Caco-2 (cell line): ENCODE data around the gene MED20. TPM values are rescaled to one million over a fixed set of nuclear protein-coding genes. Genes with fewer than 3 reads are reported as not detected.

ENCODE experiments used
- BruUV-seq: library from RNA; stranded (reverse); fragments of 400-500 nt; replicated peaks from 2 replicates; lab custom pipeline; 2021; lab: Mats Ljungman, UMichigan
- CTCF ChIA-PET: fragments of 300-600 bp; sonication (Branson Sonifier 250); formaldehyde crosslinking; loops from one replicate; lab custom pipeline; 2022; ENCODE audit warnings: antibody characterized with exemption; lab: Charles Lee
- POLR2A ChIA-PET: fragments of 300-600 bp; sonication (Branson Sonifier 250); formaldehyde crosslinking; loops from one replicate; lab custom pipeline; 2022; ENCODE audit warnings: antibody characterized with exemption; lab: Charles Lee
- DNase-seq, 2 experiments: peaks; one replicate each; pipeline versions ENCODE4 v3.0.0 to v3.0.0-alpha.2; 2020 to 2022
- H3K27me3 ChIP-seq: replicated peaks from 2 replicates; pipeline ENCODE4 v1.6.0; 2011; ENCODE audit warnings: low read length; ENCODE audit not compliant: control insufficient read depth, insufficient read depth
- H3K36me3 ChIP-seq: 2 replicates; pipeline ENCODE4 v1.5.1; 2011; ENCODE audit warnings: low read length; ENCODE audit not compliant: control insufficient read depth, insufficient read depth
- H3K4me1 ChIP-seq: fragments of 250-450 bp; sonication (Bioruptor Pico); 2 replicates; pipeline ENCODE4 v1.5.1; 2020; ENCODE audit warnings: mild to moderate bottlenecking
- H3K4me3 ChIP-seq: 2 replicates; pipeline ENCODE4 v1.5.1; 2011; ENCODE audit warnings: low read depth, mild to moderate bottlenecking, control low read depth, low read length
- H3K9me3 ChIP-seq: fragments of 250-450 bp; sonication (Bioruptor Pico); 2 replicates; pipeline ENCODE4 v1.5.1; 2020; ENCODE audit warnings: mild to moderate bottlenecking, moderate library complexity
- H3K27ac Mint-ChIP-seq: one replicate; pipeline ENCODE4 v1.8.0; 2022; ENCODE audit warnings: mixed read lengths; ENCODE audit not compliant: unreplicated experiment
- H3K27me3 Mint-ChIP-seq: one replicate; pipeline ENCODE4 v1.8.0; 2022; ENCODE audit warnings: mixed read lengths; ENCODE audit not compliant: insufficient read depth, unreplicated experiment
- H3K36me3 Mint-ChIP-seq: one replicate; pipeline ENCODE4 v1.8.0; 2022; ENCODE audit warnings: mild to moderate bottlenecking, mixed read lengths; ENCODE audit not compliant: insufficient read depth, unreplicated experiment
- H3K4me1 Mint-ChIP-seq: one replicate; pipeline ENCODE4 v1.8.0; 2022; ENCODE audit warnings: low read depth, mixed read lengths; ENCODE audit not compliant: unreplicated experiment
- H3K4me3 Mint-ChIP-seq: one replicate; pipeline ENCODE4 v1.8.0; 2022; ENCODE audit warnings: mild to moderate bottlenecking, moderate library complexity, mixed read lengths; ENCODE audit not compliant: unreplicated experiment
- H3K9me3 Mint-ChIP-seq: one replicate; pipeline ENCODE4 v1.8.0; 2022; ENCODE audit warnings: mixed read lengths; ENCODE audit not compliant: unreplicated experiment
- CTCF ChIP-seq, 2 experiments: fragments of 200-600 bp in 1 of 2; IDR thresholded peaks; 1 replicate in 1 of 2; 2 replicates in 1 of 2; pipeline versions ENCODE4 v1.5.1 to v1.8.0; 2011 to 2022; ENCODE audit warnings: antibody characterized with exemption in 1 of 2, control low read depth in 1 of 2, inconsistent platforms in 1 of 2, low read depth in 1 of 2, low read length in 1 of 2, mild to moderate bottlenecking in 1 of 2, moderate library complexity in 1 of 2; ENCODE audit not compliant: insufficient read depth in 1 of 2, severe bottlenecking in 1 of 2, unreplicated experiment in 1 of 2
- intact Hi-C: fragments of 100-400 bp; cut with micrococcal nuclease; formaldehyde crosslinking; loops from one replicate; pipeline ENCODE4 v1.10.0; 2022; ENCODE audit not compliant: unreplicated experiment
- total RNA-seq: library from RNA; stranded (reverse); gene quantifications from 2 replicates; pipeline ENCODE4 v1.2.3, GENCODE V29; 2022

MED20 gene
- total RNA-seq, 1 experiment from 2014 or later: 43.7 TPM

GRCh38 chr6:41892921-41893564 lies 27.9 kb downstream of the MED20 start:
- no peak overlapping the region for H3K4me3 Mint-ChIP-seq
- Histone ChIP-seq H3K36me3 (no peaks in the 10 kb centered on the region), H3K4me3 (no peak overlapping the region), H3K27me3 (no peaks in the 10 kb centered on the region), H3K4me1 (peaks cover 22% of the 10 kb centered on the region), H3K9me3 (no peaks in the 10 kb centered on the region)
- ChIA-PET CTCF (interaction anchor here (1.1 kb wide), 1 partner anchor 28 kb away, joined by 3 read pairs; the partner anchor contains the start of genes BYSL and MED20), POLR2A (interaction anchor here (0.7 kb wide), 1 partner anchor 13 kb away, joined by 3 read pairs; no protein-coding TSS in a partner anchor)
- no peak overlapping the region for H3K27ac Mint-ChIP-seq
- H3K9me3 Mint-ChIP-seq: no peaks in the 10 kb centered on the region
- TF ChIP-seq CTCF (IDR thresholded peaks at IDR 0.05; ENCODE audit: insufficient read depth in 1 of 2, low read depth in 1 of 2, low read length in 1 of 2, severe bottlenecking in 1 of 2, unreplicated experiment in 1 of 2): no peak
- intact Hi-C loops: no loop called here
- no TSS peak for BruUV-seq
- no peak for DNase-seq
- no peaks in the 10 kb centered on the region for H3K27me3 Mint-ChIP-seq
- H3K4me1 Mint-ChIP-seq: peaks cover 7% of the 10 kb centered on the region
- H3K36me3 Mint-ChIP-seq: no peaks in the 10 kb centered on the region

GRCh38 chr6:41887331-41887751 lies 33.6 kb downstream of the MED20 start:
- Histone ChIP-seq H3K4me1 (peaks cover 5% of the 10 kb centered on the region; the same call in 1 of the 2 replicates), H3K9me3 (no peaks in the 10 kb centered on the region), H3K36me3 (no peaks in the 10 kb centered on the region), H3K4me3 (no peak overlapping the region), H3K27me3 (no peaks in the 10 kb centered on the region)
- Mint-ChIP-seq H3K36me3 (peaks cover 4% of the 10 kb centered on the region), H3K9me3 (no peaks in the 10 kb centered on the region), H3K27me3 (no peaks in the 10 kb centered on the region), H3K27ac (no peak overlapping the region), H3K4me1 (peaks cover 5% of the 10 kb centered on the region), H3K4me3 (no peak overlapping the region)
- no peak for TF ChIP-seq CTCF (IDR thresholded peaks at IDR 0.05; ENCODE audit: insufficient read depth in 1 of 2, low read depth in 1 of 2, low read length in 1 of 2, severe bottlenecking in 1 of 2, unreplicated experiment in 1 of 2)
- intact Hi-C loops: no loop called here
- no TSS peak for BruUV-seq
- no peak for DNase-seq
- ChIA-PET POLR2A (interaction anchor here (0.6 kb wide), 2 partner anchors 8 to 90 kb away, joined by 3 to 4 read pairs; partner anchors contain the start of gene USP49), CTCF (interaction anchor here (0.6 to 0.8 kb wide), 2 partner anchors 34 to 153 kb away, joined by 3 to 4 read pairs; partner anchors contain the start of genes BYSL and MED20)

- CTCF ChIA-PET: no interaction called here
- intact Hi-C loops: no loop called here
Observed at GRCh38 chr6:41885930-41886329, 35.0 kb downstream of the MED20 start.

More at GRCh38 chr6:41885930-41886329, 35.0 kb downstream of the MED20 start:
- Mint-ChIP-seq H3K4me1 (peaks cover 5% of the 10 kb centered on the region), H3K4me3 (no peak overlapping the region), H3K27ac (no peak overlapping the region), H3K36me3 (peaks cover 7% of the 10 kb centered on the region), H3K9me3 (no peaks in the 10 kb centered on the region), H3K27me3 (no peaks in the 10 kb centered on the region)
- DNase-seq: no peak
- Histone ChIP-seq H3K36me3 (no peaks in the 10 kb centered on the region), H3K4me3 (no peak overlapping the region), H3K9me3 (no peaks in the 10 kb centered on the region), H3K4me1 (no peaks in the 10 kb centered on the region), H3K27me3 (no peaks in the 10 kb centered on the region)
- no peak for TF ChIP-seq CTCF (IDR thresholded peaks at IDR 0.05; ENCODE audit: insufficient read depth in 1 of 2, low read depth in 1 of 2, low read length in 1 of 2, severe bottlenecking in 1 of 2, unreplicated experiment in 1 of 2)
- no TSS peak for BruUV-seq
- POLR2A ChIA-PET: no interaction called here
